NCI-H146 treated with DMSO at 0.1 percent for 48 hours (cell line): ENCODE results near the gene SQSTM1.
"Not testable (repeated sequence)": the region's sequence is repeated elsewhere in the genome, so short reads cannot be mapped to it uniquely, and the experiment has no call there.

Source experiments
- DNase-seq: peaks from one replicate; lab custom pipeline; 2025; ENCODE audit not compliant: unreplicated experiment; lab: John Stamatoyannopoulos, UW

The SQSTM1 gene

DNA sequence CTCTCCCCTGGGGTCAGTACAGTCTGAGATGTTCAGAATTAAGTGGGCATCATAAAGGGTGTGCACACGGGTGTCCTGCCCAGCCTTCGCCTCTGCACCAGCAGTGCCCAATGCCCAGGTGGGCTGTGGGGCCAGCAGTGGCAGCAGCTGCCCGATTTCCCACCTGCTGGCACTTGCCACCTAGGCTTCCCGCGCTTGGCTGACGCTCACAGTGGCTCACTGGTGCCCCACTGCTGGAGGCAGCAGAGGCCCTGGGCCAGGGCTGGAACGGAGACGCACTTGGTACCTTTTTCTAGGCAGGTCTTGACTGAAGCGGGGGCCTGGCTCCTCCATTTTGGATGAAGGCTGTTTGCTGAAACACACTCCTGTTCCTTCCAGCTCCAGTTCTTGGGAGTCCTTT lies 20.9 kb downstream of the SQSTM1 start:
- DNase-seq: no peak

DNA sequence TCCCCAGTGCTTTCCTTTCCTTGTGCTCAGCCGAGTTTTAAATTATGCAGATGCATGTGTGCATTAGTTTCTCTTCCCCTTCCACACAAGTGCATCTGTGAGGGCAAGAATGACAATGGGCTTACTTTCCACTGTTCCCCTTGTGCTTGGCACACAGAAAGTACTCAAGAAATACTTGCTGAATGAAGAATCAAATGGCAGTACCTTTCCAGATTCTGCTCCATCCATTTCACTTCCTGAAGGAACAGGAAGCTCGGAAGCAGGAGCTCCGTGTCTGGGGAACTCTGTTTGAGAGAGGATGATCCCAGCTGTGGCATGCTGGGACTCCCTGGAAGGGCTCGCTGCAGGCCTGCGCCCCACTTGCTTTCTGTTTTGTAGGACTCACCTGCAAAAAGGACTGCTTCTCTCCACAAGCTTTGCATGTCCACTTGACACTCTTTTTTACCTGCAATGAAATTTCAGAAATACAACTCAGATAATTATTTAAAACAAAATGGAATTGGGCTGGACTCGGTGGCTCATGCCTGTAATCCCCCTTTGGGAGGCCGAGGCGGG lies 32.4 kb downstream of the SQSTM1 start:
- no peak for DNase-seq

DNA sequence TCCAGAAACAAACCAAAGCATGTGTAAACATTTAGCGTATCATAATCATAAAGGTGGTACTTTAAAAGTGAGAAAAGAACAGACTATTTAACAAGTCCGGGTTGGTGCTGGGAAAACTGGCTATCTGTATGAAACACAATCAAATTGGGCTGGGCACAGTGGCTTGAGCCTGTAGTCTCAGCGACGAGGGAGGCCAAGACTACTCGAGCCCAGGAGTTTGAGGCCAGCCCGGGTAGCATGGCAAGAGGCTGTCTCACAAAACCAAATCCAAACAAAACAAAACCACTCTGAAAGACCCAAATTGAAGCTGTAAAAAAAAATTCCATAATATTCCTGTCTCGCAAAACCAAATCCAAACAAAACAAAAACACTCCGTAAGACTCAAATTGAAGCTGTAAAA lies 33.7 kb downstream of the SQSTM1 start:
- no peak for DNase-seq

DNA sequence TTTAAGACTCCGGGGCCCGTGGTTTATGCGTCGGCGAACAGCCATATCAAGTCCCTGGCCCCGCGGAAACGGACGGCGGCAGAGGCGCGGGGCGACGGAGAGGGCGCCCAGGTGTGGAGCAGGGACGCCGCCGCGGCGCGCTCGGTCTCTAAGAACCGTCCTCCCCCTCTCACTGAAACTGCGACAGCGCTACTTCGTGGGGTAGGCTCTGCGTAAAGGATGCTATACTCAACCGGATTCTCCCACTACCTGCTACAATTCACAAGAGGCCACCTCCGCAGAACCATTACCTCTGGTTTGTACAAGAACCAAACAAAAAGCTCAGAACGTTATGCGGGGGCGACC lies 37.5 kb downstream of the SQSTM1 start:
- DNase-seq: peak; percentile 37

DNA sequence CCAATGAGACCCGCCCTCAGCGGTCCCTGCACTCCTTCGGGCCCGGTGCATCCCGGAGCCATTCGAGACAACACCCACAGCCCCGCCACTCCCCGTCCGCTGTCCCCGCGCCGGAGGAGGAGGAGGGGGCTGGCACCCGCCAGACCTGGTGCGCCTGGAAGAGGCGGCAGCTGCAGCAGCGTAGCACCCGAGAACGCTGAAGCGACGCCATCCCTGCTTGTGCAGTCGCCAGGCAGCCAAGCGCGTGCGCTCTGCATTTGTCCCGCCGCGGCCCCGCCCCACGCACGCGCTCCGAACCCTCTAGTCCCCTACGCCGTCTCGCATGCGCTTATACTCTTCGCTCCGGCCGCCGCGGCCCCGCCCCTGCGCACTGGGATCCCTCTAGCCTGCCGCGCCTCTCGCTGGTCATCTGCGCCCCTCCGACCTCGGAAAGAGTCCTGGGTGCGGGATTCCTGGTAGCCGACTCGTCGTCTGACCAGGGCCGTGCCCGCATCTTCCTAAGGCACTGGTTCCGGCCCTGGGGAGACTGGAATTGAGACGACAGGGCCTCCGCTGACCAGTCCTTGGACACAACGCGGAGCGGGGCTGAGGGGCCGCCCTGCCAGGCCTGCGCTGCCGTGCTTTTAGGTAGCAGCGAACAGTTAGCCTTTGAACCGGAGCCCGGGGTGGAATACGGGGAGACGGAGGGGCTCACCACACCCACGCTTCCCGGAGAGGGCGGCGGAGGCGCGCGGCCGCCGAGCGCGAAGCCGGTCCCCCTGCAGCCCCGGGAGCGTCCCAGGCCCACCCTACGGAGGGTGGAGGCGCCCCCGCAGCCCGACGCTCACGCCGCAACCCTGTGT lies 38.1 kb downstream of the SQSTM1 start, which contains the start of gene MRNIP:
Gene MRNIP, minus strand, starts transcription at position 232 of the 842 bp plus-strand sequence. Its CDS starts 21 bp downstream, at position 211.
- DNase-seq: peak; percentile 89

DNA sequence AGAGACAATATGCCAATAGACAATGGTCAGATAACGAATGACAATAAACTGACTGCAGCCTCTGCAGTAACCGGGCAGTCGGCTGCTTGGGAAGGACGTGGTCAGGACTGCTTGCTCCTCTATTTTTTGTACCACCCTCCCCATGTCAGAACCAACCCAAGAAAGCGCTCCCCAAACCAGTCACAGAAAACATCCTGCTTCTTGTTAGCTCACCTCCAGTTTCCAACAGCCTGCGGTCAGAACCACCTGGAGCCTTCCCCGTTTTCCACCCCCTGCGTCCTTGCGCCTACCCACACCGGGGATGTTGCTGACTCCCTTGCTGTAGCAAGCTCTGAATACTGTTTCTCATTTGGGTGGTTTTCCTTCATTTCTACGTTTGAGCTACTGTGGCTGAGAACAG lies 39.6 kb downstream of the SQSTM1 start:
- no peak for DNase-seq

DNA sequence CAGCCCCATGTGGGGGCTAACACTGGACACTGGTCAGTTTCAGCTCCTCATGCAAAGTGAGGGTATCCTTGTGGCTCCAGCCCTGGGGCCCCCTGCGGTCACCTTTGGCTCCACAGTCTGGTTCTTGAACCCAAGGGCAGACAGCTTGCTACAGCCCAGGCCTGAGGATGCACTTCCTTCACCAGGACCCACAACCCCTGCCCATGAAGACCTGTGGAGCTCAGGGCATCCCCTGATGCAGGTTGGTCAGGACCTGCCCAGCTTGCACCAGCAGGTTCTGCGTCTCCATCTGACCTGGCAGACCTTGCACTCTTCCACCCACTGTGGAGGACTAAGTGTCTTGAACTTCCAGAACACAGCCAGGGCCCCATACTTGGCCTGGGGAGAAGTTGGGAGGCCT lies 41.6 kb downstream of the SQSTM1 start:
- DNase-seq: no peak

DNA sequence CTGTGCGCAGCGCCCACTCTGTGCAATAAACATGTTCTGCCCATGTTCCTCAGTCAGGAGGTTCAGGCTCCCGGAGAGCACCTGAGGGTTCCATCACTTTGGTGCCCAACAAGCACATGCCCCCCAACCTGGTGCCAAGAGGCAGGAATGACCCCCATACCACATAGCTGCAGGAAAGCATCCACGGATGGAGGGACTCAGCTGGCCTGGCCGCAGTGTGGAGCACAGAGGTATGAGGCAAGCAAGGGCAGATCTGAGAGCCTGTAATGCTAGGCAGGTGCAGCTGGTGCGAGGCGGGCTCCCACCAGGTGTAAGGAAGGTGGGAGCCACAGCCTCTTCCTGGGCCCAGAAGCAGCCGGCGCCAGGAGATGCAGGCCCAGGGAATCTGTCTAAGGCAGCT lies 42.2 kb downstream of the SQSTM1 start:
- no peak for DNase-seq

DNA sequence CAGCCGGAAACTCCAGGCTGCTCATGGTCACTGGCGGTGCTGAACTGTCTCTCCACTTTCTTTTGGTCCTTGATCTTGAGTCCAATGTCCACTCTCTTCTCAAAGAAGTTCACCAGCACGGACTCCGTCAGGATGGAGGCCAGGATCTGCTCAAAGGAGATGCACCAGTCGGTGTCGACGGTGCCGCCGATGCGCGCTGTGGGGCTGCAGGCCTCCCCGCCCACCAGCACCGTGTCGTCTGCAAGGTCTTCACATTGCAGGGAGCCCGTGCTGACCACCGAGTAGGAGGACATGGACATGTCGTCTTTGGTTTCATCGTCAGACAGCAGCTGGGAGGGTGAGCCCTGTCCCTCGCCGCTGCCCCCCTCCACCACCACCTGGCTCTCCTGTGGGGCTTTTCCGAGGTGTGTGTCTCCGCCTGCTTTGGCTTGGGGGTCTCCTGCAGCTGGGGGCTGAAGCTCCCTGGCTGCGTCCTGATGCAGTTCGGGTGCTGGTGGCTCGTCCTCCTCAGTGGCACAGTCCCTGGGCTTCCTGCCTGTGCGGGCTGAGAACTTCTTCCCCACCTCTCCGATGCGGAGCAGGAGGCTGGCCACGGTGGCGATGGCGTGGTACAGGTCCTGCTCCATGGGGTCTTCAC lies 42.9 kb downstream of the SQSTM1 start:
- DNase-seq: no peak

DNA sequence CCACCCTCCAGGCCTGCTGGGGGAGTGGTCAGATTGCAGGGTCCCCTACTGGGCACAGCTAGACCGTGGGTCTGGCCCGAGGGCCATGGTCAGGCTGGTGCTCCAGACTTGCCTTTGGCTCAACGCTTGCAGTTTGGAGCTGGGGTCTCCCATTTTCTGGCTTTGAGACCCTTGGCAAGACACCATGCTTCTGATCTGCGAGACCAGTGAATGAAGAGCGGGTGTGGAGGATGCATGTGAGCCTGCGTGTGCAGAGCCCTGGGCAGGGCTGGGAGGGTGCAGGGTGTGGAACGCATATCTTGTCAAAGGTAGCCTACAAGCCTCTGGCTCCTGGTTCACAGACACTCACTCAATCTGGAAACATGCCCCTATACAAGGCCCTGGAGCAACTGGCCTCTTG lies 44.0 kb downstream of the SQSTM1 start:
- DNase-seq: no peak

DNA sequence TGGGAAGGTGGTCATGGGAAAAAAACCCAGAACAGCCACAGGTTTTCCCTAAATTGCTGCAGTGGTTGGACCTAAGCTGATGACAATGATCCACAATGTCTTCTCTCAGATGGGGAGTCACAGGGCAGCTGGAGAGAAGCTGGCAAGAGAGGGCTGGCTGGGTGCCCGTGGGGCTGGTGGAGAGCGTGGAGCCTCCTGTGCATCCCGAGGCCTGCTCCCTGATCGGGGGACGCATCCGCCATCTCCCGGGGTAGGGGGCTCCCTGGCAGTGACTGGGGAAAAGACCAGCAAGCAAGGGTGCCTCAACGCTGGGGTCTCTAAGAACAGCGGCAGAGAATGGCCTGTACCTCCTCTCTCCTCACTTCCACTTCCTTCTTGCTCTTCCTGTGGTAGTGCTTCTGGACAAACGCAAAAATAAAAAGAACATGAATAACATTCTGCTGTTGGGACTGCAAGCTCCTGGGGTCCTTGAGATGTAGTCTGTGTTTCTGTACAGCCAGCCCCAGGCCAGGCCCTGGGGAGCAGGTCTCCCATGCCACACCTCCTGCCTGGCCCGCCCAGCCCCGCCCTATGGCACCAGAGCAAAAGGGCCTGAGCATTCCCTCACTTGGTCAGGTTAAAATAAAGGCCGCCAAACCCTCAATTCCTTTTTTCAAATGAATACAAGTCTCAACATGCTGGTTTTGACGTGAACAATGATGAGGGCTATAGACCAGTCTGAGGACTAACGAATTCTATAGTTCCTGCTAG lies 45.0 kb downstream of the SQSTM1 start:
- no peak for DNase-seq

DNA sequence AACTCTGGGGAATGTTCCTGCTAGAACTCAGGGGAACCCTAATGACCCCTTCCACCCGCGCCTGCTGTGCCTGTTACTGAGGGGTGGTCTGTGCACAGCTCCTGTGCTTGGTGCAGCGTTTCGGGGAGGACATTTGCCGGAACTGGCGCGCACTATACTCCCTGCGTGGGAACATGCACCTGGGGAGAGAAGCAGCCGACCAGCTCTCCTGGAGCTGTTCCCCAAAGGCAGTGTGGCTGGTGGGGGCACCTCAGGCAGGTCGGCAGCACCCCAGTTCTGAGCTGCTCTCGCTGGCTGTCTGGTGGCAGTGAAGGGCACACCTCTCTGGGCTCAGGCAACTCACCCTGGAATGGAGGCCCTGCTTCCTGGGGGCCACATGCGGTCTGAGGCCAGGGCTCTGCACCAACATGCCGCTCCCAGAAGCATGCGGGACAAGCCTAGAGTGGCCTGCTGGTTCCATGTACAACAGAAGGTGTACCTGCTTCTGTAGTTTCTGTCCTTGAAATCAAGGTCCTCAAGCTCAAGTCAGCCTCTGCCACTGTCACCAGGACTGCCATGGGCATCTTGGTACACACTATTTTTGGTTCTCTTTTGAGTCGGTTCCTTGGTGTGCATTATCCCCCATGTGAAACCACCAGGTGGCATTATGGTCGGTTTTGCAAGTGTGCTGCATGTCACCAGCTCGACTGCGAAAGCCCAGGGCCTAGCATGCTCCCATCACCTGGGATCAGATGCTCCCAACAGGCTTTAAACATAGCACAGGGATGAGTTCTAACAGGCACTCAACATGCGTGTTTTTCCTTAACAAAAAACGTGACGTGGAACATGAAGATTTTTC lies 45.8 kb downstream of the SQSTM1 start:
- DNase-seq: no peak

DNA sequence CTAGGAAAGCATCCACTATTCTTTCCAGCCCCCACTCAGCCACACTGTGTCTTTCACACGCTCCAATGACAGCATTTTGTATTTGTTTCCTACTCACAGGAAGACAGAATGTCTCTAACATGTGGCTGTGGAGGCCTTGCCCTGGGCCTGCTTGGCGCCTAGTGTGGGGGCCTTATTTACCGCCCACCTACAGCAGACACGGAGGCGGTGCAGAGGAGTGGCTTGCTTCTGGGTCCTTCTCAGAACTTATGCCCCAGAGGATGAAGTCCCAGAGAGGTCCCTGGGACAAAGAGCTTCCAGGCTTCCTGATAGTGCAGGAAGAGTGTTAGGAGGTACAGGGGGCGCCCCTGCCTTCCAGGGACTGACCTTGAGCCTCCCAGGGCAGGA lies 46.4 kb downstream of the SQSTM1 start:
- no peak for DNase-seq

DNA sequence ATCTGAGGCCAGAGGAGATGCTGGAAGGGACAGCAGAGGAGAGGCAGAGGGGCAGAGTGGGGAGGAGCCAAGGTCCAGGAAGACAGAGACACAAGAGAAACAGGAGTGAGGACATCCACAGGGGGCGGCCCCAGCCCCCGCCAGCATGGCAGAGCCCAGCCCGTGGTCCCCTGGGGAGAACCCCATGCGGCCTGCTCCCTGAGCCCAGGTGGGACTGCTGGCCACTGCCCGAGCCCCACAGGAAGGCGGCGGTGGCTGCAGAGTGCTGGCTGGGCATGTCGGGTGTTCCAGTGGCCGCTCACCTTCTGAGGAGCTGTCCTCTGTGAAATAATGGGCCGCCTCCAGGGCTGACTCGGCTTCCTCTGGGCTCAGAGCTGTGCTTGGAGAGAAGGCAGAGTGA lies 46.8 kb downstream of the SQSTM1 start:
- DNase-seq: no peak

DNA sequence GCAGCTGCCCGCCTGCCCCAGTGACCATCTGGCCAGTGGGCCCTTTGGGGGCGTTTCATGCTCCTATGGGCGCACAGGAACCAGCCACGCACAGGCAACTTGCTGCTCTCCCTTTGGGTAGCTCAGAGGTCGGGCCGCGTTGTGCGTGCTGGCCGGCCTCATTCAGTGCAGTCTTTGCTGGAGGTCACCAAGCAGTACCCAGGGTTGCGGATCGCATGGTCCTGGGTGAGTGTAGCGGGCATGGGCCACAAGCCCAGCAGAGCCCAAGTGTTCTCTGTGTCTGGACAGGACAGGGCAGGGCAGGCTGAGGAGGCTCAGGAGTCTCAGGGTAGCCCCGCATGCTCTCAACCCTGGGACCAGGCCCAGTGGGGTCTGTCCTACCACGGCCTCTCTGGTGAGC lies 47.8 kb downstream of the SQSTM1 start:
- DNase-seq: no peak

DNA sequence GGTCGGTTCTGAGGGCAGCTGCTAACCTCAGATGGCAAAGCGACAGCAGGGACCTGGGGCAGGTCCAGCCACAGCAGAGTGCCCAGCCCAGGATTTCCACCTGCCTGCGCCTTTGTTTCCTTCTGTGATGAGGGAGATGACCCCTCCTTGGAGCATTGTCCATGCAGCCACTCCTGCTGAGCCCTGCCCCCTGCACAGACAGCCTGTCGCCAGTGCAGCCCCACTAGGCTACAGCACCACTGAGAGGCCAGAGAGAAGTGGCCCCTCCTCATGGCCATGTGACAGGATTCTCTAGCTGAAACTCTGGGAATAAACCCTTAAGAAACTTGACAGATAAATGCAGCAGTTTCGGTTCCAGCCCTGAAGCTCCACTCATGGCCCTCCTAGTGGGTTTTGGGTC lies 48.4 kb downstream of the SQSTM1 start:
- peak; percentile 39 for DNase-seq

DNA sequence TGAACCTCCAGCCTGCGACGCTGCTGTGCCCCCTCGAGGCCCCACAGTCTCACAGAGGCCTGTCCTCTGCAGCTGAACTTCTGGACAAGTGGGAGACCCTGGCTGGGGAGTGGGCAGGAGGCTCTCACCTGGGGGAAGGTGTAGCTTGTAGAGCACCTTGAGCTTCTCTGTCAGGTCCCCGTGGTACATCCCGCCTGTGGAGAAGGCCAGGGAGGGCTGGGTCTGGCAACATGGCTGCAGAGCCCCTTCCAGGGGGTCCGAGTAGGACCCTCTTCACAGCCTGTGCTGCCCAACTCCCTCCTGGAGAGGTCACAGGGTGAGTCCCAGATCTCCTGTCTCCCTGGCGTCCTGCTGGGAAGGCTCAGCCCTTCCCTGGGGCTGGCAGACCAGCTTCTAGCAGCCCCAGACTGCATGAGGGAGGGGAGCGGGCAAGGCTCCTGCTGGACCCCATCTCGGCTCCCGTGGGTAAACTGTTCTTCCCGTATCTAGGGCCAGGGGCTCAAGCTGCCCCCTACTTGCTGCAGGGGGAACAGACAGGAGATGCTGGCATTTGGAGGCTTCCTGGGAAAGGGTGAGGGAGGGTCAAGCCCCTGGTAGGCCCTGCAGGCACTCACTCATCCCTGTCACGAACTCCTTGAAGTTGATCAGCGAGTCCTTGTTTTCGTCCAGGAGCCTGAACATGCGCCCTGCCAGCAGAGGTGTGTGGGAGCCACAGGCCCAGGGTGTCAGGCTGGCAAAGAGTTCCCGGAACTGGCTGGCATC lies 49.1 kb downstream of the SQSTM1 start:
- no peak for DNase-seq

DNA sequence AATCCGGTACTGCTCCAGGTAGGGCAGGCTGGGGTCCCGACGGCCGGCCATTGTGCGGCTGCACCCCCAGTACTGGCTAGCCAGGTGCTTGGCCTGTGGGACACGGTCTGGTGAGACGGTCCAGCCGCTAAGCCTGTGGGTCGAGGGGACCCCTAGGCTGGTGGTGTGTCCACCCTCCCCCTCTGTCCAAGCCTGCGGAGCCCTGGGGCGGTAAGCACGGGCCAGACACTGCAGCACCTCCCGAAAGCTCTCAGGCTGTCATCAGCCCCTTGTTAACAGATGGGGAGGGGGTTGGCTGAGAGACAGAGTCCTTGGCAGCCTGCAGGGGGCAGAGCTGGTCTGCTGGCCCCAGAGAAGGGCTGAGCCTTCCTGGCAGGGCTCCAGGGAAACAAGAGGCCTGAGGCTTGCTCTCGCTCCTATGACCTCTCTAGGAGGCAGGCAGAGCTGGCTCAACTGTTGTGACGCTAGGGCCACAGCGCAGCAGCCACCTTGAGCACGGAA lies 49.7 kb downstream of the SQSTM1 start:
- no peak for DNase-seq

DNA sequence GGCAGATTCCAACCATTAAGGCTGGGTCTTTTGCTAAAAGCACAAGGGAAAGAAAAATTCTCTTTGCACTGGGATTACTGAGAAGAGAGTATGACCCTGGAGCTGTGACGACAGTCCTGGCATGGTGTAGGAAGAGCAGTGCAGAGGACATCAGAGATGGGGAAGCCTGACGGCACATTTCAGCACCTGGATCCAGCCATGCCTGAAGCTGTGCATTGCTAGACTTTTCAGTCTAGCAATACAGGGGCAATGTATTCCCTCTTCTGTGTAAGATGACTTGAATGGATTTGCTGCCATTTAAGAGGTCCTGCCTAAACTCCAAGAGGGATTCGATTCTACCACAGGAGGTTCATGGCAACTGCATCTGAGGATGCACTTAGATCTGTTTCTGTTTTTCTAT lies 50.2 kb downstream of the SQSTM1 start:
- no peak for DNase-seq

DNA sequence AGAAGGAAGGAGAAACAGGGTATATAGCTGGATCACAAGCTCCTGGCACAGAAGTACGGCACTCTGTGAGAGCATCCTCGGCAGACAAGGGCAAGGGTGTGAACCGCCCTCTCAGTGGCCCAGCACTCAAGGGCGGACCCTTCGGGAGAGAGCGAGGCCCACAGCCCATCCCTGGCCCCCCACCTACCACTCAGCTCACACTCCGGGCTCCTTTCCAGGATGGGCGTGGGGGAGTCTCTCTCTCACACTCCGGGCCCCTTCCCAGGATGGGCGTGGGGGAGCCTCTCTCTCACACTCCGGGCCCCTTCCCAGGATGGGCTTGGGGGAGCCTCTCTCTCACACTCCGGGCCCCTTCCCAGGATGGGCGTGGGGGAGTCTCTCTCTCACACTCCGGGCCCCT lies 50.8 kb downstream of the SQSTM1 start:
- DNase-seq: not testable (repeated sequence)
